EL (cell line): ENCODE results near the gene CLEC6A.
"Not testable (repeated sequence)": the region's sequence is repeated elsewhere in the genome, so short reads cannot be mapped to it uniquely, and the experiment has no call there.

ENCODE experiments used
- DNase-seq: peaks from one replicate; pipeline ENCODE4 v3.0.0-alpha.2; 2016

The CLEC6A gene

DNA sequence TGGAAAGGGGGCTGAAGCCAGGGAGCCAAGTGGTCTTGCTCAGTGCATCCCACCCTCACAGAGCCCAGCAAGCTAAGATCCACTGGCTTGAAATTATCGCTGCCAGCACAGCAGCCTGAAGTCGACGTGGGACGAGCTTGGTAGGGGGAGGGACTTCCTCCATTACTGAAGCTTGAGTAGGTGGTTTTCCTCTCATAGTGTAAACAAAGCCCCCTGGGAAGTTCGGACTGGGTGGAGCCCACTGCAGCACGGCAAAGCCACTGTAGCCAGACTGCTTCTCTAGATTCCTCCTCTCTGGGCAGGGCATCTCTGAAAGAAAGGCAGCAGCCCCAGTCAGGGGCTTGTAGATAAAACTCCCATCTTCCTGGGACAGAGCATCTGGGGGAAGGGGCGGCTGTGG is 40.3 kb downstream of the CLEC6A start:
- DNase-seq = not testable (repeated sequence)

DNA sequence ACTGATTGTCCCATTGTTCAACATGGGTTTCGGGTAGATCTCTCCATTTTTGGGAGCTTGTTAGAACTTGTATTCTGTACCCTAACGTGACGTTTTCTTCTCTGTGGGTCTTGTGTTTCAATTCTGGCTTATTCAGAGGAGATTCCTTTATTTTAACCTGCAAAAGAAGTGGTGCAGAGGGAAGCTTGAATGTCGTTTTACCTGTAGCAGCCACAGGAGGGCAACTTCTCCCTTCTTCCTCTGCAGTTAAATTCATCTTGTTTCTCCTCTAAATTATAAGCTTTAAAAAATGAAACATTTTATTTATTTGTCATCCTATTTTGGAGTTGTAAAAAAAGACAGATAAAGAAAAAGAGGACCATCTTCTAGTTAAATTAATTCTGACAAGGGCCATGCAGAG is 43.9 kb downstream of the CLEC6A start:
- no peak for DNase-seq

DNA sequence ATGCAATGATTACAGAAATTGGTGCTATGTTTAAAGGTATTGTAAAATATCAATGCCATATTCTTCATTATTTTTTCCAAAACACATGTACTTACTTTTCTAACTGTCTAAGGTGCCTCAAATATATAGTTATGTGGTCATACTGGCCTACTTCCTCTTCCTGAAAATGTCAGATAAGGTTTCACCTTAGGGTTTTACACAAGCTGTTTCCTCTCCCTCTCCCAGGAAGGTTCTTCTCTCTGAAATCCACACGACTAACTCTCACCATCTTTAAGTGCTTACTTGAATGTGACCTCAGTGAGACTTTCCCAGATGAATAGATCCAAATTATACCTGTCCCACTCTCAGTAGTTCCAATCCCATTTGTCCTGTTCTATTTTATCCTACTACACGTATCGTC is 46.0 kb downstream of the CLEC6A start:
- no peak for DNase-seq

DNA sequence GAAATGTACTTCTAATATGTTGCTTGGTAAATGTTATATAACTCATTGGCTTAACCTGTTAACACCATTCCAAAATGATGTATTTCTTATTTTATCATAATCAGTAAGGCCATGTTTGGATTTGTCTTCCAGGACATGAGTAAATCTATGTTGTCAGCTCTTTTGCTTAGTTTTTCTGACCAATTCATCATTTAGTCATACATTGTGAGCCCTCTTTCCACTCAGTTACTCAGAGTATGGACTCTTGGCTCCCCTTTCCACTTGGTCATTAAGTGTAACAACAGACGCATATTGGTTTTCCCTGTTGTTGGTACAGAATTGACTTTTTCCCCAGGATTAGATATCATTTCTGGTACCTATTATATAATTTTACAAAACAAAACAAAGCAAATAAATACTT is 48.6 kb downstream of the CLEC6A start:
- DNase-seq = no peak

DNA sequence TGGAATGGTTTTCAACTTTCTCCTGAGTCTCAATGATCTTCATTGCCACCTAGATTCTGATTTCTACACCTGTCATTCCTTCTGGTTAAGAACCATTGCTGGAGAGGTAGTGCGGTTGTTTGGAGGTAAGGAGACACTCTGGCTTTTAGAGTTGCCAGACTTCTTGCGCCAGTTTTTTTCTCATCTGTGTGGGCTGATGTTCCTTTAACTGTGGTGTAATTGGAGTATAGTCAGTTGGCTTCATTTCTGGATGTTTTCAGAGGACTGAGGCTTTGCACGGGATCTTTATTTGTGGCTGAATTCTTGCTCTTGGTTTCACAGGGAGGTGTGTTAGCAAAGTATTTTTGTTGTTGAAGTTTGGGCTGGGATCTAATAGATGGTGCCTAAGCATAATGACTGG is 51.8 kb downstream of the CLEC6A start:
- no peak for DNase-seq

DNA sequence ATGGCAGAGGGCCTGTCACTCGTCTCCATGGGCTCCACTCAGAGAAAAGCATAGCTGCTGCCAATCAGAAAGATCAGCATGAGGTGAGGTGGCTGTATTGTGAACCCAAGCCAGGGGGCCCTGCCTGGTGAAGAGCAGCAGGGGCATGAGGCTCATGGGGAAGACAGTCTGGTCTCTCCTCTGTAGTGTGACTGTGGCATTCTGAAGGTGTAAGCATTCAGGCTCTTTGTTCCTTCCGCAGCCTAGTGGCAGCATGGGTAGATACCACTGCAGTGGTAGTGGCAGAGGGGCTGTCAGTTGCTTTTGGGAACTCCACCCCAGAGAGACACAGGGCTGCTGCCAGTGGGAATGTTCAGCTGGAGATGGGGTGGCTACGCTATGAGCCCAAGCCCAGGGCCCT is 52.5 kb downstream of the CLEC6A start:
- no peak for DNase-seq

DNA sequence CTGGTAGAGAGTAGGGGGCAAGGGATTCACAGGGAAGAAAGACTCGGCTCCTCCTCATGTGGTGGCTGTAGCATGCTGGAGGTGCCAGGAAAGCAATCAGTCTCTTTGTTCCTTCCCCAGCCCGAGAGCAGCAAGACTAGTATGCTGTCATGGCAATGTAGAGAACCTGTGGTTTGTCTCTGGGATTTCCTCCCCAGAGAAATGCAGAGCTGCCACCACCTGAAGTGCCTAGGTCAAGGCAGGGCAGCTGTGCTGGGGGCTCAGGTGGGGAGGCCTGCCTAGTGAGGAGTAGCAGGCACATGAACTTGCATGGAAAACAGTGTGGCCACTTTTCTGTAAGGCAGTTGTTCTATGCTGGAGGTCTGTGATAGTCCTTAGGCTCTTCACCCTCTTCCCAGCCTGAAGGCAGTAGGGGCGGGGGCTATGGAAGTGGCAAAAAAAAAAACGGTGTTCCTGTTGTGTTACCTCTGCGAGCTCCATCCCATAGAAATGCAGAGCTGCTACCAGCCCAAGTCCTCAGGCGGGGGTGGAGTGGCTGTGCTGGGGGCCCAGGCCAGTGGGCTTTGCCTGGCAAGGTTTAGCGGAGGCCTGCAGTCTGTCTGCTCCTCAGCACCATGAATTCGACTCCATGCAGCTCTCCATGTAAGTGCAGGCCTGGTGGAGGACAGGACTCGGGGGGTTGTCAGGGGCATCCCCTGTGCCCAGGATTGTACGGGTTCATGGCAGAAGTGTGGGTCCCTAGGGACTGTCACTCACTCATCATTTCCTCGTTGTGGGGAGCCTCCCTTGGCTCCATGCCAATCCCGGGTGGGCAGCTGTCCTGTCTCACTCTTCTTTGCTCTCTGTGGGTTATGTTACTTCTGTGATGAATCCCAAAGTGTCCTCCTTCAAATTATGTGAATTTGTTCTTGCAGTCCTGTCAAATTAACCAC is 53.4 kb downstream of the CLEC6A start:
- no peak for DNase-seq

DNA sequence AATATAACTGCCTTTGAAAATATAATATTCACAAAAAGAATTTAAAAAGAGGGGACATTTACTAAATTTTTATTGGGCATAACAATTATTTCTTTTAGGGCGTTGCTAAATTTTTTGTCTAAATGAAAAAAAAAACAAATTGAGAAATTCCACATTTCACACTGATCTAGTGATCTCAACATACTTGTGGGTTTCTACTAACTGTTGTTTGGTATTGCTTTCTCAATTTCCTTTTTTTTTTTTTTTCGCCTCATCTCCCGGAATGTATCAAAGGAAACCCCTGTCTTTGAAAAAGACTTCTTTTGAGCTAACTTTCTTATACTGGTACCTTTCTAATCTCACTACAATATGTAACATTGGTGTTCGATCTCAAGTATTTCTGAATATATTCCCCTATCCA is 57.5 kb downstream of the CLEC6A start, which contains the start of gene CLEC4D:
Gene CLEC4D (plus strand): TSS at position 248 of the 400 bp plus-strand sequence. CDS start 230 bp downstream, outside the sequence.
- DNase-seq = no peak

DNA sequence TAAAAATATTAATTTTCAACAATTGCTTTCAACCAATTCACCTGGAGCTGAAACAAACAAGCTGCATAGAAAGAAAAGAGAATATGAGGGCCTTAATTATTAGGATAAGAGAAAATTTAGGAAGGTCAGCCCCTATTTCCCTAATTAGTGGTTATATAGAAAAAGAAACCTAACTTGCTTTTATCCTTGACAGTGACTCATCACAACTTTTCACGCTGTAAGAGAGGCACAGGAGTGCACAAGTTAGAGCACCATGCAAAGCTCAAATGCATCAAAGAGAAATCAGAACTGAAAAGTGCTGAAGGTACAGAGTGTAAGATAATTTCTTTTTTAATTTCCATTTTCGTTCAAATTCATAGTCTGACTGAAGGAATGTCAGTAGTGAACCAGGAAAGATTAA is 62.2 kb downstream of the CLEC6A start:
- DNase-seq = no peak

DNA sequence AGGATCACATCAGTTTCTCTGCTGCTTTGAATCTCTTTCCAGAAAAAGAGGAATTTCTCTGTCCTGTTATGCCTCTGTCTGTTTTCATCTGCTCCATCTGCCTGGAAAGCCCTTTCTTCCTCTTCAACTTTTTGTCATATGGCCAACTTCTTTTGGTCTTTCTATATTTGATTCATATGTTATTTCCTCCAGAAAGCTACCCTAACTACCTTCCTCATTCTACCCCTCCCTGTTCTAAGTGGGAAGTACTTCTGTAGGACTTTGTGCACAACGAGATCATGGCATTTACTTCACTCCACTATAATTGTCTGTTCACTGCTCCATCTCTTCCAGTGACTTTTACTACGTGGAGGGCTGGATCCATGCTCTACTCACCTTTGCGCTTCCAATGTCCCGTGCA is 63.4 kb downstream of the CLEC6A start:
- no peak for DNase-seq

DNA sequence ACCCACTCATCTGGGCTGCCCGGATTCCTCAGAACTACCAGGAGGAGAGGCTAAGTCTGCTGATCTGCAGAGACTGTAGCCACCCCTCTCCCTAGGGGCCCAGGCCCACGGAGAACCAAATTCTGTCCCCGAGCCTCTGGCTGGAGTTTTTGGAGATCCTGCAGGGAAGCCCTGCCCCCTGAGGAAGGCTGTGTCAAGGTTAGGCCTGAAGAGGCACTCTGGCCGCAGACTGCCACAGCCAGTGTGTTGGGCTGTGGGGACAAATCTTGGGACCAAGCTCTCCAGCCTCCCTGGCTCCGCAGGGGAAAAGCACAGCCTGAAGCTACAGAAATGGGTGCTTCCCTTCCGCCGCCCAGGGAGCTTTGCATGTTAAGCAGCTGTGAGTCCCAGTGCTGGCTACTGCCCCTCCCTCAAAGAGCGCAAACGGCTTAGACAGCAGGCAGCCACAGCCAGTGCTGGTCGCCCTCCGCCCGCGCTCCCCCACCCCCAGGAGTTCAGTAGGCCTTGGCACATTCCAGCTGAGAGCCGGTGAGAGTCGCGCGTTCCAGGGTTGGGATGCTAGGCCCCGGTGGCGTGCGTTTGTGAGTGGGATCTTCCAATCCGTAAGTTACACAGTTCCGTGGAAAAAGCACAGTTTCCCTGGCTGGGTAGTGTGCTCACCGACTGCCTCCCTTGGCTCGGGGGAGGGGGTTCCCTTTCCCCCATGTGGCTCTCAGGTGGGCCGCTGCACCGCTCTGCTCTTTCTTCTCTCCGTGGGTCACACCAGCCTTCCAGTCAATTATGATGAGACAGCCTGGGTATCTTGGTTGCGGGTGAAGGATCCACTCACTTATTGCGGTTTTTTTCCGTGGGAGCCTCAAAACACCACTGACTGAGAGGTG is 71.7 kb downstream of the CLEC6A start:
- DNase-seq = no peak
